LNCaP clone FGC (cell line): ENCODE measurements around the gene RILPL2.
A peak's percentile ranks its signal among the peaks of the same experiment; 100 is the strongest.
"Not testable (repeated sequence)": the region's sequence is repeated elsewhere in the genome, so short reads cannot be mapped to it uniquely, and the experiment has no call there.

Source experiments
- DNase-seq: peaks from one replicate; pipeline ENCODE4 v3.0.0-alpha.2; 2011; ENCODE audit warnings: low read depth
- H3K4me3 ChIP-seq: 2 replicates; pipeline ENCODE4 v1.5.1; 2011; ENCODE audit warnings: mild to moderate bottlenecking, low read depth, low read length, control low read depth
- CTCF ChIP-seq: IDR thresholded peaks from 2 replicates; pipeline ENCODE4 v1.5.1; 2012; ENCODE audit warnings: mild to moderate bottlenecking; ENCODE audit not compliant: control insufficient read depth, insufficient read depth; ENCODE audit errors: extremely low read depth

Gene RILPL2

GRCh38 chr12:123436017-123436964, at the start of gene RILPL2:
Gene RILPL2, minus strand, starts transcription at chr12:123436684. Its CDS starts 264 bp downstream, at chr12:123436420.
- peak within 1 kb of the TSS; percentile 86 for H3K4me3 ChIP-seq
- TF ChIP-seq CTCF = no peak
- DNase-seq = no peak

GRCh38 chr12:123485756-123486155, 49.3 kb upstream of the RILPL2 start:
- no peak for TF ChIP-seq CTCF
- H3K4me3 ChIP-seq = no peak overlapping the region
- no peak for DNase-seq

GRCh38 chr12:123483602-123484248, 47.2 kb upstream of the RILPL2 start:
- no peak overlapping the region for H3K4me3 ChIP-seq
- no peak for TF ChIP-seq CTCF
- no peak for DNase-seq

GRCh38 chr12:123482876-123483275, 46.4 kb upstream of the RILPL2 start:
- TF ChIP-seq CTCF = no peak
- no peak for DNase-seq

GRCh38 chr12:123481251-123481650, 44.8 kb upstream of the RILPL2 start:
- H3K4me3 ChIP-seq, DNase-seq: not testable (repeated sequence)

More at GRCh38 chr12:123482876-123483275, 46.4 kb upstream of the RILPL2 start:
- H3K4me3 ChIP-seq = no peak overlapping the region

- no peak for TF ChIP-seq CTCF
- DNase-seq = no peak
- no peak overlapping the region for H3K4me3 ChIP-seq
These were observed 43.1 kb upstream of the RILPL2 start for GRCh38 chr12:123479442-123480180.

- no peak for TF ChIP-seq CTCF
- H3K4me3 ChIP-seq = no peak overlapping the region
- no peak for DNase-seq
These were observed 42.3 kb upstream of the RILPL2 start for GRCh38 chr12:123478762-123479161.
